GM18520 (cell line): ENCODE measurements around the gene PCDHGA3.
"Not testable (repeated sequence)": the region's sequence is repeated elsewhere in the genome, so short reads cannot be mapped to it uniquely, and the experiment has no call there.

Experiments used
- ATAC-seq: cut with Tn5 transposase; IDR thresholded peaks from one replicate; pipeline ENCODE4 v1.9.1; 2021; ENCODE audit not compliant: unreplicated experiment

The PCDHGA3 gene

GRCh38 chr5:141382469-141383294 is 39.1 kb downstream of the PCDHGA3 start, which contains the start of gene PCDHGA7:
Gene PCDHGA7, plus strand, starts transcription at chr5:141382742. Its CDS starts 158 bp downstream, at chr5:141382900.
- ATAC-seq: no peak

- ATAC-seq: no peak
Measured at GRCh38 chr5:141383345-141383744, 39.7 kb downstream of the PCDHGA3 start.

- ATAC-seq: no peak
Measured at GRCh38 chr5:141384471-141385267, 41.0 kb downstream of the PCDHGA3 start.

GRCh38 chr5:141387557-141388311 is 44.1 kb downstream of the PCDHGA3 start, which contains the start of gene PCDHGB4:
Gene PCDHGB4, plus strand, starts transcription at chr5:141387698. Its CDS starts 187 bp downstream, at chr5:141387885.
- not testable (repeated sequence) for ATAC-seq

- ATAC-seq: no peak
Measured at GRCh38 chr5:141388661-141389060, 45.0 kb downstream of the PCDHGA3 start.

- no peak for ATAC-seq
Measured at GRCh38 chr5:141389153-141390042, 45.8 kb downstream of the PCDHGA3 start.

GRCh38 chr5:141392429-141393198 is 49.0 kb downstream of the PCDHGA3 start, which contains the start of gene PCDHGA8:
Gene PCDHGA8, plus strand, starts transcription at chr5:141392633. Its CDS starts 181 bp downstream, at chr5:141392814.
- no peak for ATAC-seq

GRCh38 chr5:141393267-141393666 is 49.6 kb downstream of the PCDHGA3 start:
- no peak for ATAC-seq

- not testable (repeated sequence) for ATAC-seq
Measured at GRCh38 chr5:141394401-141395187, 51.0 kb downstream of the PCDHGA3 start.
